Endodermal cell (in vitro differentiated cells): ENCODE results near the gene GNG12. TPM values are rescaled to one million over a fixed set of nuclear protein-coding genes. Genes with fewer than 3 reads are reported as not detected.
"Not testable (repeated sequence)": the region's sequence is repeated elsewhere in the genome, so short reads cannot be mapped to it uniquely, and the experiment has no call there.

Experiments
- DNase-seq: peaks from one replicate; pipeline ENCODE4 v3.0.0-alpha.2; 2017
- H3K27ac ChIP-seq: 2 replicates; pipeline ENCODE4 v1.5.1; 2013; ENCODE audit warnings: mild to moderate bottlenecking, low read depth, low read length, moderate library complexity
- H3K27me3 ChIP-seq: 2 replicates; pipeline ENCODE4 v1.6.1; 2013; ENCODE audit warnings: mild to moderate bottlenecking, low read length, moderate library complexity; ENCODE audit not compliant: insufficient read depth, control insufficient read depth, poor library complexity, severe bottlenecking
- H3K36me3 ChIP-seq: 2 replicates; pipeline ENCODE4 v1.7.0; 2013; ENCODE audit warnings: mild to moderate bottlenecking, low read length, moderate library complexity; ENCODE audit not compliant: control insufficient read depth, insufficient read depth
- H3K4me1 ChIP-seq: one replicate; pipeline ENCODE4 v1.7.0; 2013; ENCODE audit warnings: low read length; ENCODE audit not compliant: control insufficient read depth, insufficient read depth
- H3K4me3 ChIP-seq: 2 replicates; pipeline ENCODE4 v1.5.1; 2013; ENCODE audit warnings: mild to moderate bottlenecking, low read length, moderate library complexity
- H3K9ac ChIP-seq: 2 replicates; pipeline ENCODE4 v1.6.1; 2013; ENCODE audit warnings: mild to moderate bottlenecking, low read length, moderate library complexity; ENCODE audit not compliant: poor library complexity, severe bottlenecking; ENCODE audit errors: extremely low read depth
- H3K9me3 ChIP-seq: 2 replicates; pipeline ENCODE4 v1.6.1; 2013; ENCODE audit warnings: mild to moderate bottlenecking, low read length, moderate library complexity; ENCODE audit not compliant: control insufficient read depth
- H3K27ac Mint-ChIP-seq: 2 replicates; pipeline ENCODE4 v1.8.0; 2020; ENCODE audit warnings: mixed read lengths
- H3K27me3 Mint-ChIP-seq: 2 replicates; pipeline ENCODE4 v1.8.0; 2021; ENCODE audit warnings: mild to moderate bottlenecking, mixed read lengths; ENCODE audit not compliant: insufficient read depth
- H3K36me3 Mint-ChIP-seq: 2 replicates; pipeline ENCODE4 v1.8.0; 2020; ENCODE audit warnings: low read depth, mixed read lengths
- H3K4me1 Mint-ChIP-seq: 2 replicates; pipeline ENCODE4 v1.8.0; 2020; ENCODE audit warnings: mixed read lengths
- H3K4me3 Mint-ChIP-seq: 2 replicates; pipeline ENCODE4 v1.8.0; 2020; ENCODE audit warnings: mild to moderate bottlenecking, moderate library complexity, mixed read lengths
- H3K9me3 Mint-ChIP-seq: 2 replicates; pipeline ENCODE4 v1.8.0; 2020; ENCODE audit warnings: mild to moderate bottlenecking, mixed read lengths
- WGBS, 2 experiments: methylation state at CpG; one replicate each; pipeline versions ENCODE4 v1.1.5 to v1.1.7; 2013; ENCODE audit warnings: missing lambda C conversion rate in 2 of 2, mixed read lengths in 1 of 2; ENCODE audit not compliant: insufficient coverage in 1 of 2, insufficient read length in 1 of 2; 5-methylcytosine and 5-hydroxymethylcytosine counted together
- total RNA-seq, 2 donors: library from RNA; stranded (reverse); fragmentation: NEBNext Ultra II Directional in 1 of 2; extraction: Animal tissue kit (Norgen Biotek cat#: 25700) in 1 of 2; gene quantifications; 2 replicates in 1 of 2; 3 replicates in 1 of 2; pipeline ENCODE4 v1.2.1, GENCODE V29; 2021
- TF ChIP-seq, protein P1 (sequence below): fragments of 200-600 bp; sonication (generic); conservative IDR thresholded peaks from 2 replicates; pipeline ENCODE4 v1.5.0; 2021; ENCODE audit warnings: antibody characterized with exemption, mild to moderate bottlenecking

GNG12 gene
- total RNA-seq, 2 donors from 2014 or later, result 7.7 to 9.2 TPM

DNA sequence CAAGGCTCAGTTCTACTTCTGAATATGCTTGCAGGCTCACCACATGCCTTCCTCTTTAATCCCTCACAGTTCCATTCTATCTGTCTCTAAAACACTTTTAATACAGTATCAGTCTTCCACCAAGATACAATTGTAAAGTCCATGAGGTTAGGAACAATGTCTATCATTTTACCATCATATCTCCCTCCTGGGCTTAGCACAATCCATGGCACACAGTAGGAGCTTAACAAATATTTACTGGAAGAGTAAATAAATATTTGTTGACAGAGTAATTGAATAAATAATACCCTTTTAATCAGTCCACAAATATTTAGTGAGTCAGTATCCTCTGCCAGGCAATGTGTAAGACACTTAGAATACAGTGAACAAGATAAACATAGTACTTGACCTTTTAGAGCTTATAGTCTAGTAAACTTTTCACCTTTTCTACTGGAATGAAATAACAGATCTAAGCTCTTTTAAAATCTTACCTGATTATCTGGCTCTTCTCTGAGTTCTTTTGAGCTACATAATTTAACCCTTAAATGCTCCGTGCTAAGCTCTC lies 160.9 kb downstream of the GNG12 start:
- Histone ChIP-seq H3K4me3 (no peak overlapping the region), H3K27me3 (no peaks in the 10 kb centered on the region), H3K36me3 (no peaks in the 10 kb centered on the region), H3K27ac (no peak overlapping the region), H3K9me3 (no peaks in the 10 kb centered on the region), H3K9ac (no peak overlapping the region), H3K4me1 (peaks cover 4% of the 10 kb centered on the region)
- no peaks in the 10 kb centered on the region for H3K9me3 Mint-ChIP-seq
- TF ChIP-seq, protein P1, sequence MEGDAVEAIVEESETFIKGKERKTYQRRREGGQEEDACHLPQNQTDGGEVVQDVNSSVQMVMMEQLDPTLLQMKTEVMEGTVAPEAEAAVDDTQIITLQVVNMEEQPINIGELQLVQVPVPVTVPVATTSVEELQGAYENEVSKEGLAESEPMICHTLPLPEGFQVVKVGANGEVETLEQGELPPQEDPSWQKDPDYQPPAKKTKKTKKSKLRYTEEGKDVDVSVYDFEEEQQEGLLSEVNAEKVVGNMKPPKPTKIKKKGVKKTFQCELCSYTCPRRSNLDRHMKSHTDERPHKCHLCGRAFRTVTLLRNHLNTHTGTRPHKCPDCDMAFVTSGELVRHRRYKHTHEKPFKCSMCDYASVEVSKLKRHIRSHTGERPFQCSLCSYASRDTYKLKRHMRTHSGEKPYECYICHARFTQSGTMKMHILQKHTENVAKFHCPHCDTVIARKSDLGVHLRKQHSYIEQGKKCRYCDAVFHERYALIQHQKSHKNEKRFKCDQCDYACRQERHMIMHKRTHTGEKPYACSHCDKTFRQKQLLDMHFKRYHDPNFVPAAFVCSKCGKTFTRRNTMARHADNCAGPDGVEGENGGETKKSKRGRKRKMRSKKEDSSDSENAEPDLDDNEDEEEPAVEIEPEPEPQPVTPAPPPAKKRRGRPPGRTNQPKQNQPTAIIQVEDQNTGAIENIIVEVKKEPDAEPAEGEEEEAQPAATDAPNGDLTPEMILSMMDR, result no peak
- H3K27ac Mint-ChIP-seq, result no peak overlapping the region
- peaks cover 12% of the 10 kb centered on the region for H3K4me1 Mint-ChIP-seq
- H3K36me3 Mint-ChIP-seq, result no peaks in the 10 kb centered on the region
- H3K27me3 Mint-ChIP-seq, result peaks cover 10% of the 10 kb centered on the region
- 90% methylated on average over 1 of the region's 1 CpG; no CpG with 5 or more reads in 1 of the 2 experiments for whole genome bisulfite sequencing, 2 experiments
- no peak for DNase-seq
- H3K4me3 Mint-ChIP-seq, result no peak overlapping the region

DNA sequence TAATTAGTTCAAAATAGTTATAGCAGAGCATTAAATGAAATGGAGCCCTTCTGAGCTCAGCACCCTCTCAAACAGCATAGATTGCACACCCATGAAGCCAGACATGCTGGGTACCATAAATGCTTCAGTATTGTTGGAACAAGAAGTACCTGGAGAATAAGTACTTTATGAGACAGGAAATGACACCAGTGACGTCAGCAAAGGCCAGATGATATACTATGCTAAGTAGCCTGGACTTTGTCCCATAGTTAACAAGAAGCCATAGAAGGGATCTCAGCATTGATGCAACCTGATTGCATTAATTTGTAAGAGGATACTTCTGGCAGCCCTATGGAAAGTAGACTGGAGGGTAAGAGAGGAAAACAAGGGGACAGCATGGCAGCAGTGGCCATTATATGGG lies 164.6 kb downstream of the GNG12 start:
- TF ChIP-seq, protein P1, result no peak
- H3K9me3 Mint-ChIP-seq, result no peaks in the 10 kb centered on the region
- Histone ChIP-seq H3K9ac (no peak overlapping the region), H3K27me3 (no peaks in the 10 kb centered on the region), H3K36me3 (no peaks in the 10 kb centered on the region), H3K4me1 (no peaks in the 10 kb centered on the region), H3K27ac (no peak overlapping the region), H3K9me3 (no peaks in the 10 kb centered on the region), H3K4me3 (no peak overlapping the region)
- peaks cover 4% of the 10 kb centered on the region for H3K4me1 Mint-ChIP-seq
- H3K4me3 Mint-ChIP-seq, result no peak overlapping the region
- peaks cover 10% of the 10 kb centered on the region for H3K27me3 Mint-ChIP-seq
- H3K36me3 Mint-ChIP-seq, result no peaks in the 10 kb centered on the region
- no peak overlapping the region for H3K27ac Mint-ChIP-seq
- 90 to 100% methylated on average over 1 of the region's 1 CpG for WGBS, 2 experiments
- DNase-seq, result no peak

DNA sequence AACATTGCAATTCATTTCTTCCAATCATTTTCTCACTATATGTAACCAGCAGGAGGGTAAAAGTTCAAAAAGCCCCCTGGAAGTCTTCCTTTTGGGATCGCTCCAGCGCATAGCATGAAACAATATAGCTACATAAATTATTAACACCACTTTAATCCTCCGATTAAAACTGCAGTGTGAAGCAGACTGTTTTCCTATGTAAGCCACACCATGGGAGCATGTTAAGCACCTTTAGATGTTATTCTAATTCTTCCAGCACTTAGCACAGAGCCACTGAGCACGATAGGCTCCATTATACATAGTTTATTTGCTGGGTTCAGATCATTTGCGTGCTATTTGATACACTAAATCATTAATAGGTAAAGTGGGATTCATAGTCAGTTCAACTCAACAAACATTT lies 166.6 kb downstream of the GNG12 start:
- Histone ChIP-seq H3K9ac (no peak overlapping the region), H3K4me3 (no peak overlapping the region), H3K4me1 (no peaks in the 10 kb centered on the region), H3K9me3 (no peaks in the 10 kb centered on the region), H3K36me3 (no peaks in the 10 kb centered on the region), H3K27me3 (no peaks in the 10 kb centered on the region), H3K27ac (no peak overlapping the region)
- H3K27ac Mint-ChIP-seq, result no peak overlapping the region
- peaks cover 2% of the 10 kb centered on the region for H3K4me1 Mint-ChIP-seq
- no peak overlapping the region for H3K4me3 Mint-ChIP-seq
- peaks cover 11% of the 10 kb centered on the region for H3K27me3 Mint-ChIP-seq
- H3K9me3 Mint-ChIP-seq, result no peaks in the 10 kb centered on the region
- TF ChIP-seq, protein P1, result no peak
- 93% methylated on average over 3 to 5 of the region's 5 CpGs for WGBS, 2 experiments
- DNase-seq, result no peak
- no peaks in the 10 kb centered on the region for H3K36me3 Mint-ChIP-seq

DNA sequence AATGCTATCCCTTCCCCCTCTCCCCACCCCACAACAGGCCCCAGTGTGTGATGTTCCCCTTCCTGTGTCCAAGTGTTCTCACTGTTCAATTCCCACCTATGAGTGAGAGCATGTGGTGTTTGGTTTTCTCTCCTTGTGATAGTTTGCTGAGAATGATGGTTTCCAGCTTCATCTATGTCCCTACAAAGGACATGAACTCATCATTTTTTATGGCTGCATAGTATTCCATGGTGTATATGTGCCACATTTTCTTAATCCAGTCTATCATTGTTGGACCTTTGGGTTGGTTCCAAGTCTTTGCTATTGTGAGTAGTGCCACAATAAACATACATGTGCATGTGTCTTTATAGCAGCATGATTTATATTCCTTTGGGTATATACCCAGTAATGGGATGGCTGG lies 168.0 kb downstream of the GNG12 start:
- H3K9ac ChIP-seq, result not testable (repeated sequence)

More for the DNA sequence above, 168.0 kb downstream of the GNG12 start:
- not testable (repeated sequence) for H3K4me3 ChIP-seq, H3K27me3 ChIP-seq, DNase-seq, H3K9me3 Mint-ChIP-seq, H3K9me3 ChIP-seq, H3K4me1 ChIP-seq, H3K27ac ChIP-seq, H3K27ac Mint-ChIP-seq, H3K4me3 Mint-ChIP-seq, H3K4me1 Mint-ChIP-seq, H3K36me3 ChIP-seq, H3K36me3 Mint-ChIP-seq
- H3K27me3 Mint-ChIP-seq, result peaks cover 10% of the 10 kb centered on the region
